Neural progenitor cell (in vitro differentiated cells): Measurements from ENCODE around the gene IL21R. TPM values are rescaled to one million over a fixed set of nuclear protein-coding genes. Genes with fewer than 3 reads are reported as not detected.

Experiments used
- DNase-seq: peaks from one replicate; pipeline ENCODE4 v3.0.0-alpha.2; 2016; ENCODE audit warnings: low spot score
- H2AFZ ChIP-seq: fragments of 200-600 bp; sonication (generic); replicated peaks from 2 replicates; pipeline ENCODE4 v1.6.1; 2016; ENCODE audit warnings: antibody characterized with exemption
- H3F3A ChIP-seq: fragments of 200-600 bp; sonication (generic); 2 replicates; pipeline ENCODE4 v1.6.1; 2016; ENCODE audit warnings: antibody characterized with exemption, low read depth
- H3K27ac ChIP-seq: fragments of 200-600 bp; sonication (generic); 2 replicates; pipeline ENCODE4 v1.5.1; 2016; ENCODE audit warnings: mild to moderate bottlenecking
- H3K27me3 ChIP-seq: fragments of 200-600 bp; sonication (generic); 2 replicates; pipeline ENCODE4 v1.6.1; 2016; ENCODE audit warnings: mild to moderate bottlenecking, moderate library complexity
- H3K36me3 ChIP-seq: fragments of 200-600 bp; sonication (generic); 2 replicates; pipeline ENCODE4 v1.5.1; 2016
- H3K4me1 ChIP-seq: fragments of 200-600 bp; sonication (generic); 2 replicates; pipeline ENCODE4 v1.6.1; 2016; ENCODE audit warnings: mixed run types
- H3K4me2 ChIP-seq: fragments of 200-600 bp; sonication (generic); 2 replicates; pipeline ENCODE4 v1.6.1; 2016
- H3K4me3 ChIP-seq: fragments of 200-600 bp; sonication (generic); 2 replicates; pipeline ENCODE4 v1.5.1; 2016
- H3K79me2 ChIP-seq: fragments of 200-600 bp; sonication (generic); 2 replicates; pipeline ENCODE4 v1.6.1; 2016; ENCODE audit warnings: low read depth
- H3K9ac ChIP-seq: fragments of 200-600 bp; sonication (generic); 2 replicates; pipeline ENCODE4 v1.6.1; 2016
- H3K9me3 ChIP-seq: fragments of 200-600 bp; sonication (generic); 2 replicates; pipeline ENCODE4 v1.5.1; 2016; ENCODE audit warnings: low read depth
- H4K20me1 ChIP-seq: fragments of 200-600 bp; sonication (generic); 2 replicates; pipeline ENCODE4 v1.6.1; 2016; ENCODE audit warnings: low read depth
- H3K27ac Mint-ChIP-seq: 3 replicates; pipeline ENCODE4 v1.8.0; 2021; ENCODE audit warnings: mixed read lengths
- H3K27me3 Mint-ChIP-seq: 2 replicates; pipeline ENCODE4 v1.8.0; 2022; ENCODE audit warnings: low read depth, mild to moderate bottlenecking, inconsistent platforms, moderate library complexity, mixed read lengths; ENCODE audit not compliant: insufficient read depth
- H3K36me3 Mint-ChIP-seq: 3 replicates; pipeline ENCODE4 v1.8.0; 2021; ENCODE audit warnings: mixed read lengths
- H3K4me1 Mint-ChIP-seq: 3 replicates; pipeline ENCODE4 v1.8.0; 2021; ENCODE audit warnings: mixed read lengths
- H3K4me3 Mint-ChIP-seq: 3 replicates; pipeline ENCODE4 v1.8.0; 2021; ENCODE audit warnings: mild to moderate bottlenecking, moderate library complexity, mixed read lengths
- H3K9me3 Mint-ChIP-seq: 3 replicates; pipeline ENCODE4 v1.8.0; 2020; ENCODE audit warnings: mixed read lengths
- CTCF ChIP-seq: fragments of 200-600 bp; sonication (generic); IDR thresholded peaks from 2 replicates; pipeline ENCODE4 v1.5.1; 2017; ENCODE audit warnings: antibody characterized with exemption, mild to moderate bottlenecking
- EZH2 ChIP-seq: fragments of 200-600 bp; sonication (generic); IDR thresholded peaks from 2 replicates; pipeline ENCODE4 v1.6.1; 2017; ENCODE audit warnings: antibody characterized with exemption, mild to moderate bottlenecking, moderate library complexity
- EZH2phosphoT487 ChIP-seq: fragments of 200-600 bp; sonication (generic); IDR thresholded peaks from 2 replicates; pipeline ENCODE4 v1.6.1; 2017; ENCODE audit warnings: antibody characterized with exemption
- total RNA-seq: library from RNA; depleted of rRNA; stranded (reverse); fragments of >200 nt; gene quantifications from 2 replicates; pipeline ENCODE4 v1.2.3, GENCODE V29; 2015; ENCODE audit warnings: low replicate concordance

Gene IL21R
- total RNA-seq, 1 donor from 2014 or later, result not detected

GRCh38 chr16:27400751-27401620, 988 bp upstream of the IL21R start:
- no peak overlapping the region for H3K4me2 ChIP-seq
- no peaks in the 10 kb centered on the region for H3K79me2 ChIP-seq
- no peak overlapping the region for H3K9ac ChIP-seq
- DNase-seq, result no peak
- H3K36me3 ChIP-seq, result no peaks in the 10 kb centered on the region
- H3K9me3 Mint-ChIP-seq, result peaks cover 4% of the 10 kb centered on the region
- no peak overlapping the region for H3K27ac ChIP-seq
- H3K4me3 ChIP-seq, result no peak overlapping the region
- no peaks in the 10 kb centered on the region for H3K9me3 ChIP-seq
- H2AFZ ChIP-seq, result no peak overlapping the region
- no peak for TF ChIP-seq EZH2phosphoT487
- no peak for TF ChIP-seq CTCF
- TF ChIP-seq EZH2, result no peak
- no peak overlapping the region for H3K27ac Mint-ChIP-seq
- H3K27me3 ChIP-seq, result no peaks in the 10 kb centered on the region
- peaks cover 9% of the 10 kb centered on the region for H3K27me3 Mint-ChIP-seq
- H3K4me1 Mint-ChIP-seq, result peaks cover 7% of the 10 kb centered on the region
- no peak overlapping the region for H3K4me3 Mint-ChIP-seq
- no peaks in the 10 kb centered on the region for H3F3A ChIP-seq
- H3K36me3 Mint-ChIP-seq, result no peaks in the 10 kb centered on the region
- no peaks in the 10 kb centered on the region for H4K20me1 ChIP-seq
- no peaks in the 10 kb centered on the region for H3K4me1 ChIP-seq

DNA sequence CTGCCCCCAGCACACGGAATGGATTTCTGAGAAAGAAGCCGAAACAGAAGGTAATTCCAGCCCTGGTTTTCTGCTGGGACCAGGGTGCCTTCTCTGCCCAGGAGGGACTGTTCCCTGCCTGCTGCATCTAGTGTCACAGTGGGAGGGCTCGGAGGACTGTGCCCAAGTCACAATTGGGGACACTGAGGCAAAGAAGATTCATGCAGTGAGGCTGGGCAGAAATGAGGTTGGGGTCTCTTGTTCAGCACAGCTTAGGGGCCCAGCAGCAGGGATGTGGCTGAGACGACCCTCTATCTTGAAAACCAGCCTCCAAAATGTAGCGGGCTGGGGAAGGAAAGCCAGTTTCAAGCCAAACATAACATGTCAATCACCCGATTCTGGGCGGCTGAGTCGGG, 592 bp downstream of the IL21R start:
- Mint-ChIP-seq H3K4me3 (no peak overlapping the region), H3K4me1 (peaks cover 13% of the 10 kb centered on the region), H3K27me3 (peaks cover 9% of the 10 kb centered on the region), H3K36me3 (no peaks in the 10 kb centered on the region), H3K27ac (no peak overlapping the region), H3K9me3 (no peaks in the 10 kb centered on the region)
- no peaks in the 10 kb centered on the region for H3K36me3 ChIP-seq
- no peak overlapping the region for H3K4me3 ChIP-seq
- H3K27ac ChIP-seq, result no peak overlapping the region
- H4K20me1 ChIP-seq, result no peaks in the 10 kb centered on the region
- no peaks in the 10 kb centered on the region for H3F3A ChIP-seq
- no peak overlapping the region for H2AFZ ChIP-seq
- no peak for DNase-seq
- H3K9me3 ChIP-seq, result no peaks in the 10 kb centered on the region
- H3K27me3 ChIP-seq, result no peaks in the 10 kb centered on the region
- H3K79me2 ChIP-seq, result no peaks in the 10 kb centered on the region
- H3K4me1 ChIP-seq, result no peaks in the 10 kb centered on the region
- no peak overlapping the region for H3K4me2 ChIP-seq
- TF ChIP-seq EZH2, result no peak
- TF ChIP-seq EZH2phosphoT487, result no peak
- no peak for TF ChIP-seq CTCF
- no peak overlapping the region for H3K9ac ChIP-seq

GRCh38 chr16:27402964-27403600, 1.1 kb downstream of the IL21R start:
- H3K9ac ChIP-seq, result no peak overlapping the region
- no peak overlapping the region for H3K27ac ChIP-seq
- H3K4me2 ChIP-seq, result no peak overlapping the region
- no peaks in the 10 kb centered on the region for H4K20me1 ChIP-seq
- no peak overlapping the region for H2AFZ ChIP-seq
- no peak for DNase-seq
- no peaks in the 10 kb centered on the region for H3F3A ChIP-seq
- no peak overlapping the region for H3K4me3 ChIP-seq
- H3K36me3 ChIP-seq, result no peaks in the 10 kb centered on the region
- TF ChIP-seq CTCF, result no peak
- TF ChIP-seq EZH2, result no peak
- no peak for TF ChIP-seq EZH2phosphoT487
- Mint-ChIP-seq H3K9me3 (no peaks in the 10 kb centered on the region), H3K4me1 (peaks cover 13% of the 10 kb centered on the region), H3K36me3 (no peaks in the 10 kb centered on the region), H3K4me3 (no peak overlapping the region), H3K27ac (no peak overlapping the region), H3K27me3 (peaks cover 9% of the 10 kb centered on the region)
- H3K27me3 ChIP-seq, result no peaks in the 10 kb centered on the region
- no peaks in the 10 kb centered on the region for H3K9me3 ChIP-seq
- H3K4me1 ChIP-seq, result no peaks in the 10 kb centered on the region
- no peaks in the 10 kb centered on the region for H3K79me2 ChIP-seq
